ENCODE measurements around the gene ZNF282.

The ZNF282 gene

DNA sequence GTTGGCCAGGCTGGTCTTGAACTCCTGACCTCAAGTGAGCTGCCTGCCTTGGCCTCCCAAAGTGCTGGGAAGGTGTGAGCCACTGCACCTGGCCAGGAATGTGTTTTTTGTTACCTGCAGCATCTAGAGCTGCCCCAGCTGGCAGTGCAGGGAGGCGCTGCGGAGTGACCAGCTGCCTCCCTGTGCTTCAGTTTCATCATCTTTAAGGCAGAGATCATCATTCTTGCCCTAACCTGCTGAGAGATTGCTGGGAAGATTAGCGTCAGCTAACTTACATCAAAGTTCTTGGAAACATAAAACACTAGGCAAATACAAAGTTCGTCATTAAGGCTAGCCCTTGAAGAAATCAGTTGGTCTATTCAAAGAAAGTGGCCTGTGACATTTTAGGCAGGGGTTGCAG, 2.3 kb downstream of the ZNF282 start:
- H3K4me3 ChIP-seq (ENCODE audit: low read depth, low read length), result no peak overlapping the region
- no peaks in the 10 kb centered on the region for H3K4me1 ChIP-seq
- H3K27me3 ChIP-seq, result no peaks in the 10 kb centered on the region
- H3K36me3 ChIP-seq, result peaks cover 48% of the 10 kb centered on the region
- TF ChIP-seq CTCF (IDR thresholded peaks at IDR 0.05; ENCODE audit: low read depth, low read length), result no peak
- no peaks in the 10 kb centered on the region for H3K9me3 ChIP-seq
- DNase-seq, result no peak

DNA sequence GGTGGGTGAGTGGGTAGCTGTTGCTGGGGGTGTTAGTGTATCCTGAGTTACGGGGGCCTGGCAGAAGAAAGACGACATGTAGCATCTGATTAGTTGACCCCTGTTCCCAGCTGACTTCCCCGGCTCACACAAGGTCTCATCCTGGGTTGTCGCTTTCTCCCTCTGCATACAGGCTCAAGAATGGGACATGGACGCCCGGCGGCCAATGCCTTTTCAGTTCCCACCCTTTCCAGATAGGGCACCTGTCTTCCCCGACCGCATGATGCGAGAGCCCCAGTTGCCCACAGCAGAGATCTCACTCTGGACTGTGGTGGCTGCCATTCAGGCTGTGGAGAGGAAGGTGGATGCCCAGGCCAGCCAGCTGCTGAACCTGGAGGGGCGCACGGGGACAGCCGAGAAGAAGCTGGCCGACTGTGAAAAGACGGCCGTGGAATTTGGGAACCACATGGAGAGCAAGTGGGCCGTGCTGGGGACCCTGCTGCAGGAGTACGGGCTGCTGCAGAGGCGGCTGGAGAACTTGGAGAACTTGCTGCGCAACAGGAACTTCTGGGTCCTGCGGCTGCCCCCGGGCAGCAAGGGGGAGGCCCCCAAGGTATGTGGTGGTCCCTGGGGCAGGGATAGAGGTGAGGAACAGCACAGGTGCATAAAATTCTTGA, 2.9 kb downstream of the ZNF282 start:
- DNase-seq, result no peak
- Histone ChIP-seq H3K4me1 (no peaks in the 10 kb centered on the region), H3K36me3 (peaks cover 55% of the 10 kb centered on the region), H3K27me3 (no peaks in the 10 kb centered on the region), H3K4me3 (ENCODE audit: low read depth, low read length) (no peak overlapping the region), H3K9me3 (no peaks in the 10 kb centered on the region)
- no peak for TF ChIP-seq CTCF (IDR thresholded peaks at IDR 0.05; ENCODE audit: low read depth, low read length)

- no peak for TF ChIP-seq CTCF (IDR thresholded peaks at IDR 0.05; ENCODE audit: low read depth, low read length)
- H3K36me3 ChIP-seq, result peaks cover 66% of the 10 kb centered on the region
- no peak overlapping the region for H3K4me3 ChIP-seq (ENCODE audit: low read depth, low read length)
- DNase-seq, result no peak
- no peaks in the 10 kb centered on the region for H3K27me3 ChIP-seq
- H3K4me1 ChIP-seq, result no peaks in the 10 kb centered on the region
- H3K9me3 ChIP-seq, result no peaks in the 10 kb centered on the region
Measured at GRCh38 chr7:149199234-149199995, 4.1 kb downstream of the ZNF282 start.

- no peaks in the 10 kb centered on the region for H3K9me3 ChIP-seq
- no peak overlapping the region for H3K4me3 ChIP-seq (ENCODE audit: low read depth, low read length)
- peaks cover 92% of the 10 kb centered on the region for H3K36me3 ChIP-seq
- H3K4me1 ChIP-seq, result no peaks in the 10 kb centered on the region
- TF ChIP-seq CTCF (IDR thresholded peaks at IDR 0.05; ENCODE audit: low read depth, low read length), result no peak
- no peaks in the 10 kb centered on the region for H3K27me3 ChIP-seq
- no peak for DNase-seq
Measured at GRCh38 chr7:149202831-149203231, 7.5 kb downstream of the ZNF282 start.

DNA sequence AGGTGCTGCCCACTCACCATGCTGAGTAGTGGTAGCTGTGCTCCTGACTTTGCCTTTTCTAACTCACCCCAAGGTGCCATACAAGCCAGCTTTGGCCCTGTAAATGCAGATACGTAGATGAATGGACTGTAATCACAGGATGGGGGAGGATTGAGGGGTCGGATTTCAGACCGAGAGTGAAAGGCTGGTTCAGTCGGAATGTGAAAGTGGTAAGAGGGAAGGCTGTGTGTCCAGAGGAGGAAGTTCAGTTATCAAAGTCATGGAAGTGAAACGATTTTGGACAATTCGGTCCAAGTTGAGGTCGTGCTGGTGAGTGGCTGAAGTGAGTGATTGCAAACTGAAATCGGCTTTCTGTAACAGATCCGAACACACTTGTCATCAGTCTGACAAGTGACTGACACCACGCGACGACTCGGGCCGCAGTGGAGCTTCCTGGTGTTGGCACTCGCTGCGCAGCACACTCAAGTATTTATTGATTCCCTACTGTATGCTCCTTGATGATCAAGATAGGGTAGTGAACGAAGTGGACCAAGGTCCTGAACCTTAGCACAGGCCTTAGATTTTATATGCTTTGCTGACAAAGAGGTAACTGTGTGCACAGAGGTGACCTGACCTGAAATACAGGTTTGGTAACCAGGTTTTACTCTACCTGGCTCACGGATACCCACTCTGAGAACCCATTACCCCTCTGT, 10.5 kb downstream of the ZNF282 start:
- H3K9me3 ChIP-seq, result no peaks in the 10 kb centered on the region
- H3K27me3 ChIP-seq, result no peaks in the 10 kb centered on the region
- no peak overlapping the region for H3K4me3 ChIP-seq (ENCODE audit: low read depth, low read length)
- no peak for TF ChIP-seq CTCF (IDR thresholded peaks at IDR 0.05; ENCODE audit: low read depth, low read length)
- DNase-seq, result no peak
- H3K36me3 ChIP-seq, result peaks cover 85% of the 10 kb centered on the region
- H3K4me1 ChIP-seq, result no peaks in the 10 kb centered on the region

Data from BE2C (cell line).